Measurements from ENCODE around the gene IFI30. TPM values are rescaled to one million over a fixed set of nuclear protein-coding genes. Genes with fewer than 3 reads are reported as not detected.
A peak's percentile ranks its signal among the peaks of the same experiment; 100 is the strongest.

The IFI30 gene
- total and polyA plus RNA-seq, 4 donors: 60.2 to 130 (median 109) TPM

- TF ChIP-seq, protein P1, sequence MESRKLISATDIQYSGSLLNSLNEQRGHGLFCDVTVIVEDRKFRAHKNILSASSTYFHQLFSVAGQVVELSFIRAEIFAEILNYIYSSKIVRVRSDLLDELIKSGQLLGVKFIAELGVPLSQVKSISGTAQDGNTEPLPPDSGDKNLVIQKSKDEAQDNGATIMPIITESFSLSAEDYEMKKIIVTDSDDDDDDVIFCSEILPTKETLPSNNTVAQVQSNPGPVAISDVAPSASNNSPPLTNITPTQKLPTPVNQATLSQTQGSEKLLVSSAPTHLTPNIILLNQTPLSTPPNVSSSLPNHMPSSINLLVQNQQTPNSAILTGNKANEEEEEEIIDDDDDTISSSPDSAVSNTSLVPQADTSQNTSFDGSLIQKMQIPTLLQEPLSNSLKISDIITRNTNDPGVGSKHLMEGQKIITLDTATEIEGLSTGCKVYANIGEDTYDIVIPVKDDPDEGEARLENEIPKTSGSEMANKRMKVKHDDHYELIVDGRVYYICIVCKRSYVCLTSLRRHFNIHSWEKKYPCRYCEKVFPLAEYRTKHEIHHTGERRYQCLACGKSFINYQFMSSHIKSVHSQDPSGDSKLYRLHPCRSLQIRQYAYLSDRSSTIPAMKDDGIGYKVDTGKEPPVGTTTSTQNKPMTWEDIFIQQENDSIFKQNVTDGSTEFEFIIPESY (IDR thresholded peaks at IDR 0.05): no peak
- TF ChIP-seq FOXA1 (IDR thresholded peaks at IDR 0.05): no peak
- no peak for TF ChIP-seq NR2F2 (IDR thresholded peaks at IDR 0.05)
- no peak for TF ChIP-seq YY1 (IDR thresholded peaks at IDR 0.05)
- no peak for TF ChIP-seq RXRA (IDR thresholded peaks at IDR 0.05)
- TF ChIP-seq, protein P2, sequence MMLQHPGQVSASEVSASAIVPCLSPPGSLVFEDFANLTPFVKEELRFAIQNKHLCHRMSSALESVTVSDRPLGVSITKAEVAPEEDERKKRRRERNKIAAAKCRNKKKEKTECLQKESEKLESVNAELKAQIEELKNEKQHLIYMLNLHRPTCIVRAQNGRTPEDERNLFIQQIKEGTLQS (IDR thresholded peaks at IDR 0.05): no peak
Observed at GRCh38 chr19:18167011-18167410, 6.6 kb upstream of the IFI30 start (continued).

GRCh38 chr19:18167975-18168645, 5.5 kb upstream of the IFI30 start:
- no peak for DNase-seq (ENCODE audit: low spot score)
- no peak overlapping the region for H3K4me3 ChIP-seq (ENCODE audit: low read depth in 1 of 3, low read length in 3 of 3)
- no peak overlapping the region for H3K9ac ChIP-seq (ENCODE audit: low read depth in 1 of 2, low read length in 2 of 2)
- H3K27ac ChIP-seq (ENCODE audit: low read depth in 1 of 2, low read length in 2 of 2): no peak overlapping the region
- H3K4me1 ChIP-seq (ENCODE audit: control insufficient read depth in 4 of 4, insufficient read depth in 4 of 4, low read length in 3 of 4): no peaks in the 10 kb centered on the region
- TF ChIP-seq, protein P3, sequence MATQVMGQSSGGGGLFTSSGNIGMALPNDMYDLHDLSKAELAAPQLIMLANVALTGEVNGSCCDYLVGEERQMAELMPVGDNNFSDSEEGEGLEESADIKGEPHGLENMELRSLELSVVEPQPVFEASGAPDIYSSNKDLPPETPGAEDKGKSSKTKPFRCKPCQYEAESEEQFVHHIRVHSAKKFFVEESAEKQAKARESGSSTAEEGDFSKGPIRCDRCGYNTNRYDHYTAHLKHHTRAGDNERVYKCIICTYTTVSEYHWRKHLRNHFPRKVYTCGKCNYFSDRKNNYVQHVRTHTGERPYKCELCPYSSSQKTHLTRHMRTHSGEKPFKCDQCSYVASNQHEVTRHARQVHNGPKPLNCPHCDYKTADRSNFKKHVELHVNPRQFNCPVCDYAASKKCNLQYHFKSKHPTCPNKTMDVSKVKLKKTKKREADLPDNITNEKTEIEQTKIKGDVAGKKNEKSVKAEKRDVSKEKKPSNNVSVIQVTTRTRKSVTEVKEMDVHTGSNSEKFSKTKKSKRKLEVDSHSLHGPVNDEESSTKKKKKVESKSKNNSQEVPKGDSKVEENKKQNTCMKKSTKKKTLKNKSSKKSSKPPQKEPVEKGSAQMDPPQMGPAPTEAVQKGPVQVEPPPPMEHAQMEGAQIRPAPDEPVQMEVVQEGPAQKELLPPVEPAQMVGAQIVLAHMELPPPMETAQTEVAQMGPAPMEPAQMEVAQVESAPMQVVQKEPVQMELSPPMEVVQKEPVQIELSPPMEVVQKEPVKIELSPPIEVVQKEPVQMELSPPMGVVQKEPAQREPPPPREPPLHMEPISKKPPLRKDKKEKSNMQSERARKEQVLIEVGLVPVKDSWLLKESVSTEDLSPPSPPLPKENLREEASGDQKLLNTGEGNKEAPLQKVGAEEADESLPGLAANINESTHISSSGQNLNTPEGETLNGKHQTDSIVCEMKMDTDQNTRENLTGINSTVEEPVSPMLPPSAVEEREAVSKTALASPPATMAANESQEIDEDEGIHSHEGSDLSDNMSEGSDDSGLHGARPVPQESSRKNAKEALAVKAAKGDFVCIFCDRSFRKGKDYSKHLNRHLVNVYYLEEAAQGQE (IDR thresholded peaks at IDR 0.05): no peak
- TF ChIP-seq RAD21 (IDR thresholded peaks at IDR 0.05): peak; percentile 78 to 86
- TF ChIP-seq RXRA (IDR thresholded peaks at IDR 0.05): peak in 1 of 2 donors; percentile 10
- TF ChIP-seq, protein P4, sequence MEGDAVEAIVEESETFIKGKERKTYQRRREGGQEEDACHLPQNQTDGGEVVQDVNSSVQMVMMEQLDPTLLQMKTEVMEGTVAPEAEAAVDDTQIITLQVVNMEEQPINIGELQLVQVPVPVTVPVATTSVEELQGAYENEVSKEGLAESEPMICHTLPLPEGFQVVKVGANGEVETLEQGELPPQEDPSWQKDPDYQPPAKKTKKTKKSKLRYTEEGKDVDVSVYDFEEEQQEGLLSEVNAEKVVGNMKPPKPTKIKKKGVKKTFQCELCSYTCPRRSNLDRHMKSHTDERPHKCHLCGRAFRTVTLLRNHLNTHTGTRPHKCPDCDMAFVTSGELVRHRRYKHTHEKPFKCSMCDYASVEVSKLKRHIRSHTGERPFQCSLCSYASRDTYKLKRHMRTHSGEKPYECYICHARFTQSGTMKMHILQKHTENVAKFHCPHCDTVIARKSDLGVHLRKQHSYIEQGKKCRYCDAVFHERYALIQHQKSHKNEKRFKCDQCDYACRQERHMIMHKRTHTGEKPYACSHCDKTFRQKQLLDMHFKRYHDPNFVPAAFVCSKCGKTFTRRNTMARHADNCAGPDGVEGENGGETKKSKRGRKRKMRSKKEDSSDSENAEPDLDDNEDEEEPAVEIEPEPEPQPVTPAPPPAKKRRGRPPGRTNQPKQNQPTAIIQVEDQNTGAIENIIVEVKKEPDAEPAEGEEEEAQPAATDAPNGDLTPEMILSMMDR (IDR thresholded peaks at IDR 0.05; ENCODE audit: low read depth, low read length, missing input control): peak; percentile 65
- H3K36me3 ChIP-seq (ENCODE audit: control insufficient read depth in 4 of 4, insufficient read depth in 3 of 4, low read depth in 1 of 4, low read length in 3 of 4): peaks cover 9 to 38% (median 17%) of the 10 kb centered on the region in 4 donors
- no peaks in the 10 kb centered on the region for H3K9me3 ChIP-seq (ENCODE audit: control insufficient read depth in 4 of 4, low read length in 3 of 4)
- WGBS: 73% methylated on average over 14 of the region's 14 CpGs
- no peaks in the 10 kb centered on the region for H3K27me3 ChIP-seq (ENCODE audit: control insufficient read depth in 4 of 4, insufficient read depth in 4 of 4, low read length in 3 of 4)

DNA sequence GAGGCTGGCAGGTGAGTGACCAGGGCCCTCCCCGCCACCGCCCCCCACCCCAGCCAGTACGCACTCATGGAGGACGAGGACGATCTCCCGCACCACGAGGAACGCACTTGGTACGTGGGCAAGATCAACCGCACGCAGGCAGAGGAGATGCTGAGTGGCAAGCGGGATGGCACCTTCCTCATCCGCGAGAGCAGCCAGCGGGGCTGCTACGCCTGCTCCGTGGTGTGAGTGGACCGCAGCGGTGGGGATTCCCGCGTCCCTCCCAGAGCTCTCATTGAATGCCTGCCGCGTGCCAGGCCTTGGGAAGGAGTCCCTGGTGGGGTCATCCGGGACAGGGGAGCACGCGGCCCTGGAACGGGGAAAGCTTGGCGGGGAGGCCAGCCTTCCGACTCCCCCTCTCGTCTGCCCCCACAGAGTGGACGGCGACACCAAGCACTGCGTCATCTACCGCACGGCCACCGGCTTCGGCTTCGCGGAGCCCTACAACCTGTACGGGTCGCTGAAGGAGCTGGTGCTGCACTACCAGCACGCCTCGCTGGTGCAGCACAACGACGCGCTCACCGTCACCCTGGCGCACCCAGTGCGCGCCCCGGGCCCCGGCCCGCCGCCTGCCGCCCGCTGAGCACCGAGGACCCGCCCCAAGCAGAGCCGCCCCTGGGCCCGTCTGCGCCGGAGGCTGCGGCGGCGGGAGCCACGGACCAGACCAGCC, 4.8 kb upstream of the IFI30 start:
- Histone ChIP-seq H3K9ac (ENCODE audit: low read depth in 1 of 2, low read length in 2 of 2) (no peak overlapping the region), H3K36me3 (ENCODE audit: control insufficient read depth in 4 of 4, insufficient read depth in 3 of 4, low read depth in 1 of 4, low read length in 3 of 4) (peaks cover 9 to 32% (median 13%) of the 10 kb centered on the region in 4 donors), H3K9me3 (ENCODE audit: control insufficient read depth in 4 of 4, low read length in 3 of 4) (no peaks in the 10 kb centered on the region), H3K4me1 (ENCODE audit: control insufficient read depth in 4 of 4, insufficient read depth in 4 of 4, low read length in 3 of 4) (peaks cover 0 to 7% (median 3%) of the 10 kb centered on the region in 4 donors), H3K27me3 (ENCODE audit: control insufficient read depth in 4 of 4, insufficient read depth in 4 of 4, low read length in 3 of 4) (no peaks in the 10 kb centered on the region), H3K27ac (ENCODE audit: low read depth in 1 of 2, low read length in 2 of 2) (no peak overlapping the region), H3K4me3 (ENCODE audit: low read depth in 1 of 3, low read length in 3 of 3) (no peak overlapping the region)
- WGBS: 97% methylated on average over 66 of the region's 66 CpGs
- TF ChIP-seq FOXA2 (IDR thresholded peaks at IDR 0.05): no peak
- no peak for TF ChIP-seq JUND (IDR thresholded peaks at IDR 0.05)
- no peak for TF ChIP-seq RAD21 (IDR thresholded peaks at IDR 0.05)
- DNase-seq (ENCODE audit: low spot score): no peak
